RPMI7951 (cell line): ENCODE results near the gene KIFC3. TPM values are rescaled to one million over a fixed set of nuclear protein-coding genes. Genes with fewer than 3 reads are reported as not detected.
"Not testable (repeated sequence)": the region's sequence is repeated elsewhere in the genome, so short reads cannot be mapped to it uniquely, and the experiment has no call there.

Experiments
- DNase-seq: peaks from one replicate; pipeline ENCODE4 v3.0.0-alpha.2; 2012; ENCODE audit warnings: low read depth
- total RNA-seq: library from RNA; depleted of rRNA; stranded (reverse); fragments of >200 nt; shearing (Covaris generic); gene quantifications from 2 replicates; pipeline ENCODE4 v1.2.3, GENCODE V29; 2014

KIFC3 gene
- total RNA-seq, 1 experiment from 2014 or later, result 49.3 TPM

DNA sequence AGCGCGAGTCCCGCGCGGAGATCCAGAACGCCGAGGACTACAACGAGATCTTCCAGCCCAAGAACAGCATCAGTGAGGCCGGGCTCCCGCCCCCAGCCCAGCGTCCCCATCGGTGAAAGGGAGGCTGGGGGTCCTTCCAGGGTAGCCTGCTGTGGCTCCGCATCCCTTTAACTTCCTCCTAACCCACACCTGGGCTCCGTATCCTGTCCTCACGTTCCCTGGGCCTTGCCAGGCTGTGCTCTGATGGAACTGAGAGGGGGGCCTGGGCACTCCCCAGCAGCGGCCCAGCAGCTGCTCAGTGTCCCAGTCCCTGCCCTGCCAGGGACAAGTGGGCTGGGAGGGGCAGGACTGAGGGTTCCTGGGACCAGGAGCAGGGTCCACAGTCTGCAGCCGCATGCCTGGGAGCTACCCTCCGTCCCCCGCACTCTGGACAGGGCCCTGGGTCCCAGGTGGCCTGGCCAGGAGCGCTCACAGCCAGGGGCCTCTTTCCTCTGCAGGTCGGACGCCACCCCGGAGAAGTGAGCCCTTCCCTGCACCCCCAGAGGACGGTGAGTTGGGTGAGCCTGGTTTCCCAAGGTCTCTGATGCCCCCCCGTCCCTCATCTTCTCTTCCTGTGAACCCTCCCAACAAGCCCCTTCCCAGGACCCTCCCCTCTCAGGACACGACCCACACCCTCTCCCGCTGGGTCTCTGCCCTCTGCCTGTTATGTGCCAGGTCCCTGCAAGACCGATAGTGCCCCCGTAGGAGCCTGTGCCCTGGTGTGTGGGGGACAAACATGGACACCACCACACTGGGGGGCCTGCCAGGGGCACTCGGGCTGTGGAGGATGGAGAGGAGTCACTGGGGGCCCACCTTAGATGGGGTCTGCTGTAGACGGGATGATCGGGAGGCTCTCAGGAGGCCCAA, 48.6 kb downstream of the KIFC3 start:
- no peak for DNase-seq

DNA sequence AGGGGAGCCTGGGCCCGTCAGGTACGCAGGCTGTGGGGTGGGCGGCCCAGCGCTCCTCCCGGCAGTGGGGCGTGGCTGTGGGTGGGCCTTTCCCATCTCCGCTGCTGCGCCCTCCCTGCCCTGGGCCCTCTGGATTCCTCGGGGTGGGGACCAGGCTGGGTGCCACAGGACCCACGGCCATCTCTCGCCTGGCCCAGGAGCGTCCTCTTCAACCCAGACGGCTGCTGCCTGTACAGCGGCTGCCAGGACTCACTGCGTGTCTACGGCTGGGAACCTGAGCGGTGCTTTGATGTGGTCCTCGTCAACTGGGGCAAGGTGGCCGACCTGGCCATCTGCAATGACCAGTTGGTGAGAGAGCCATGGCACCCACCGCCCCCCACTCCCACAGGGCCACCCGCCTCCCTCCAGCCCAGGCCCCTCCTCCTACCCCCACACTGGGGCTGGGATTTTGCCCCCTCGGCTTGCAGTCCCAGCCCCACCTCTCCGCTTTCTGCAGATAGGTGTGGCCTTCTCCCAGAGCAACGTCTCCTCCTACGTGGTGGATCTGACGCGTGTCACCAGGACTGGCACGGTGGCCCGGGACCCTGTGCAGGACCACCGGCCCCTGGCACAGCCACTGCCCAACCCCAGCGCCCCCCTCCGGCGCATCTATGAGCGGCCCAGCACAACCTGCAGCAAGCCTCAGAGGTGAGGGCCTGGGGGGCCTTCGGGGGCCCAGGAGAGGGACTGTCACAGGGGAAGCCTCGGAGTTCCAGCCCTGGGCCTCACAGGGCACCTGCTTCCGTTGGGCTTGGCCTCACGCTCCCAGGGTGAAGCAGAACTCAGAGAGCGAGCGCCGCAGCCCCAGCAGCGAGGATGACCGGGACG, 49.5 kb downstream of the KIFC3 start:
- no peak for DNase-seq

DNA sequence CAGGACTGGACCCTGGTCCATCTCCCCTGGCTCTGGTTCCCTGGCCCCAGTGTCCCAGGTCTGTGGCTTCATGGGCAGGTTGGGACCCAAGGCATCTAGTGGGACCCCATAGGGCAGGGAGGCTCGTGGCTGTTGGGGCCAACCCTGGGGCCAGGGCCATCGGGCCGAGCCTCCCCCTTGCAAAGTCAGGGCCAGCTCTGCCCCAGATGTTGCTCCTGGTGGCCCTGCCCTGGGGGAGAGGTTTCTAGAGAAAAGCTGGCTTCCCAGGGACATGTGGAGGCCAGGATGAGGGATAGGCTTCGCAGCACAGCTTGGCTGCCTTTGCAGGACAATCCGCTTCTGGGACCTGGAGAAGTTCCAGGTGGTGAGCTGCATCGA, 50.1 kb downstream of the KIFC3 start:
- DNase-seq, result no peak

DNA sequence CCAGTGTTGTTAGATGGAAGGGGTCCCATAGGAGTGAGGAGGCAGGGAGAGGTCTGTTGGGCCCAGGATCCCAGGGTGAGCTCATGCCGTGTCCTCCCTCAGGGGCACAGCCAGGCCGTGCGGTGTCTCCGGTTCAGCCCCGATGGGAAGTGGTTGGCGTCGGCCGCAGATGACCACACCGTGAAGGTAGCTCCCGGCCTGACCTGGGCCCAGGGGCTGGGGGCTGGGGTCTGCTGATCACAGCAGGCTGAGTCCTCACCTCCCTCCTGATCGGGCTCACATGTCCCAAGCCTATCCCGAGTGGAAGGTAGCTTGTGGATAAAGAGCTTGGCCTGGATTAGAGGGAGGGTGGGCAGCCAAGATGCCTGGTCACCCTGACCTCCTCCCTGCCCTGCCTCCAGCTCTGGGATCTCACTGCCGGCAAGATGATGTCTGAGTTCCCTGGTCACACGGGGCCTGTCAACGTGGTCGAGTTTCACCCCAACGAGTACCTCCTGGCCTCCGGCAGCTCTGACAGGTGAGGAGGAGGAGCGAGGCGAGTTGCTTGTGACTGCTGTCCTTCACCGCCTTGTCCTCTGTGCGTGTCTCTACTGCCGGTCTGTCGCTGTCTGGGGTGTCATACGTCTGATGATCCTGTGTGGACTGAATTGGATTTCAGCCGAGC, 50.6 kb downstream of the KIFC3 start:
- DNase-seq, result no peak

DNA sequence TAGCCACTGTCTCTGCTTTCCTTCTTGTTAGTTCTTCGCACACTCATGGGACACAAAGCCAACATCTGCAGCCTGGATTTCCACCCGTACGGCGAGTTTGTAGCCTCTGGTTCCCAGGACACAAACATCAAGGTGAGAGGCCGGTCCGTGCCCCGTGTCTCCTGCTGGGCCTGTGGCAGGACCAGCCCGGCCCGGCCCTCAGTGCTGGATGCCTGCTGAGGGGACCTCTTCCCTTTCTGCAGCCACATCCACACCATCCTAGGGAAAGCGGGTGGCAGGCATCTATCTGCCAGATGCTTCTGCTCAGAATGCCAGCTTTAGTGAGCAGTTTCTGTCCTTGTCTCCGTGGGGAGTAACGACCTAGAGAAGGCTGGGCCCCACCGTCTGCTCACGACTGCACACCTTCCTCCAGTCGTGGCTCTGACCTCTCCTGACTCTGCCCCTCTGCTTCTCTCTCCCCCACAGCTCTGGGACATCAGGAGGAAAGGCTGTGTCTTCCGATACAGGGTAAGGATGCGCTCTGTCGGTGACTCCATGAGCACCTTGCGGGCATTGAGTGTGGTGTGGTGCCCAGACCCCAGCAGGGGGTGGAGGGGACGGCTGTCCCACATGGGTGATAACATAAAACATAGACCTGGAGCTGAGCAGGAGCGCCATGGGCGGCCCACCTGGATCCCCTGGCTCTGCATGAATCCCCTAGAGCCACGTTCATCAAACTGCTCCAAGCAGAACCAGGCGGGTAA, 51.3 kb downstream of the KIFC3 start:
- DNase-seq, result no peak

DNA sequence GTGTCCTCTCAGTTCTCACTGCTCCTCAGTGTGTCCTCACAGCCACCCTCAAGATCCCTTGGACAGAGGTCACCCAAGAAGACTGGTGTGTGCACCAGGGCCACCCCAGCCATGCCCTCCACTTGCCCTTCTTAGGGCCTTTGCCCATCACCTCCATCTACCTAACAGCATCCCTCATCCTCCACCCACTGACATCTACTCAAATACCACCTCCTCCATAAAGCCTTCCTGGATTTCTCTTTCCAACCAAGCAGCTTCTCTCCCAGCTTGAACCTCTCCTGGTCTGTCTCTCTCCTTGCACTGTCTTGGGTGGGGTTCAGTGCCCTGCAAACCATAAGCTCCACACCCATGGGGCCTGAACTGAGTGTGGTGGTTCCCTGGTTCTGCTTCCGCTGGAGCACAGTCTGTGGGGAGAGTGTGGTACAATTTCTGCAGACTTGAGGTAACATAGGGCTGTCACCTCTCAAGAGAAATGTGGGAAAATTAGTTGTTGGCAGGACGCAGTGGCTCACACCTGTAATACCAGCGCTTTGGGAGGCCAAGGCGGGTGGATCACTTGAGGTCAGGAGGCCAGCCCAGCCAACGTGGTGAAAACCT, 52.3 kb downstream of the KIFC3 start:
- DNase-seq, result no peak

DNA sequence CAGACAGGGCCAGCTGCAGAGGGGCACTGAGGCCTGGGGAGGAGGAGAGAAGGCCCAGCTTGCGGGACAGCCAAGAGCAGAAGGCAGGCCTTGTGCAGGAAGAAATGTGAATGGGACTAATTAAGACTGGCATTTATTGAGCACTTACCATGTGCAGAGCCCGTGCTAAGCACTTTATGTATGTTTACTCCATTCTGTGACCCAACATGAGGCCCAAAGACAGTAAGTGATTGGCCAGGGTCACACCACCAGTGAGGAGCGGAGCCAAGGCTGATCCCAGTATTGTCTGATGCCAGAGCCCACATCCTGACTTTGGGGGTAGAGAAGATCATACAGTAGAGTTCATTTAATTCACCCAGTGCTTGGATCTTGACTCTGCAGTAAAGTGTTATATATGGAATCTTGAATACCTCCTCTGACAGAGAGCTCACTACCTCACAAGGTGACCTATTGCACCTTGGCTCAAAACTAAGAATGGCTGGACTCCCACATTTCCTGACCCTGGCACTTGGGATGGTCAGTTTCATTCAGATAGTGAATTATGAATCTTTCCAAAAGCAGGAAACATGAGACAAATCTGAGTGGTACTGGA, 53.1 kb downstream of the KIFC3 start:
- no peak for DNase-seq

DNA sequence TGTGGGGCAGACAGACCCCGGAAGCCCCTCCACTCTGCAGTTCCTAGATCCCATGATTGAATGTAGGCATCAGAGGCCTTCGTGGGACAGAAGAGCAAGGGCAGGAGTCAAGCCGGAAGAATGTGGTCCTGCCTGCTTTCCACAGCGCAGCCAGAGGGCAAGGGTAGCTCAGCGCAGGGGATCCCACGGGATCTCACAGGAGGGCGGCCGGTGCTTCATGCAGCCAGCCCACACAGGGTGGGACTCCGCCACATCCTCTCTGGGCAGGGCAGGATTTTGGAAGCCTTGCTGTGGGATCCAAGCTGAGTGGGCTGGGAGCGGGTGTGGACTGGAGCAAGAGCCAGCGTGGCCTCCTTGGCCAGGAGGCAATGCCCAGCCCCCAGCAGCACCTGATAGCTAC, 53.7 kb downstream of the KIFC3 start:
- no peak for DNase-seq

DNA sequence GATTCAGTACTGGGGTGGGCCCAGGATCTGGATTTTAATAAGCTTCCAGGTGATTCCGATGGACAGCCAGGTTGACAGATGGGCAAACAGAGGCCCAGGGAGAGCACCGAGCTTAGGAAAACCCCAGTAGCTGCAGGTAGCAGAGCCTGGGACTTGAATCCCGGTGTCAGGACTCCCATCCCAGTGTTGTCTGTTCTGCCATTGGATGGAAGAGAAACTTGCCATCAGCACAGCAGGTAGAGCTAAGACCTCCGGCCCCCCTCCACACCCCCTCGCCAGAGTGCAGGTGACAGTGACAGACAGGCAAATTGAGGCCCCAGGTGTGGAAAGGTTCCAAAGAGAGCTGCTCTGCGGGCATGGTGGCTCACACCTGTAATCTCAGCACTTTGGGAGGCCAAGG, 54.3 kb downstream of the KIFC3 start:
- no peak for DNase-seq

DNA sequence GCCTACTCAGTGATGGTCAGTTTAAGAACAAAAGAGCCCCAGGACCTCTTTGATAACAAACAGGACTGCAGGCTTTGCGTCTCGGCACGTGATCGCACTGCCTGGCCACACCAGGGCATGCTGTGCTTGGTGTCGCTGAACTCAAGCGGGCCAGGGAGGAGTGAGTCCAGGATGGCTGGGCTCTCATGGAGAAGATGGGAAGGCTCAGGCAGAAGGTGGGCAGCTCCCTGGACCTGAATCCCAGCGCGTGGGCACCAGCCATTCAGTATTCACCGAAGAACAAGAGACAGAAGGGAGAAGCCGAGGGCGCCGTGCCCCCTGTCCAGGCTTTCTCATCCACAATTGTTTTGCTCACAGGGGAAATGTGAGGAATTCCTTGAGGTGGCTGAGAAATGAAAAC, 54.8 kb downstream of the KIFC3 start:
- DNase-seq, result no peak

DNA sequence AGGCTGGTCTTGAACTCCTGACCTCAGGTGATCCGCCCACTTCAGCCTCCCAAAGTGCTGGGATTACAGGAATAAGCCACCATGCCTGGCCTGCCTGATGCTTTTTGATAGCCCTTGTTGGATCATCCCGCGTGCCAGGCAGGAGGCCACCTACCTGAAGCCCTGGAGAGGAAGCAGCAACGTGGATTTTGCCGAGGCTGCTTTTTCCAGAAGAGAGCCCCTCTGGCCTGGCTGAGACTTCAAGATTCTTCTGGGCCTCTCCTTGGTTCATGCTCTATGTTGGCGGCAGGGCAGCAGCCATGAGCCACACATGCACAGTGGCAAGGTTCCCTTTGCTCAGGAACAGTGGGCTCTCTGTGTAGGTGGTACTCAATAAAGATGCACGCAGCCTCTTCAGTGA, 55.2 kb downstream of the KIFC3 start:
- no peak for DNase-seq

DNA sequence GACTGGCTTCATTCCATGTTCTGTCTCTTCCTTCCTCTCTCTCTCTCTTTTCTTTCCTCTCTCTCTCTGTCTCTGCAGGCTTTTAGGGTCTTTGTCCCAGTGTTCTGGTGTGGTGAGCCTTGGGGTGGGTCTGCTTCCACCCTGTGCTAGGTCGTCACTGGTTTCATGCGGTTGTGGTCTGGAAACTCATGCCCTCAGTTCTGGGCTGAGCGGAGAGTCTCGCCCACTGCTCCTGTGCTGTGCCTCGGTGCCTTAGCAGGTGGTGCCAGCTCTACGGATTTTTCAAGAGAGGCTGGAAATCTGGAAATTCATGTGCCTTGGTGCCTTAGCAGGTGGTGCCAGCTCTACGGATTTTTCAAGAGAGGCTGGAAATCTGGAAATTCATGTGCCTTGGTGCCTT, 56.0 kb downstream of the KIFC3 start:
- DNase-seq, result not testable (repeated sequence)

DNA sequence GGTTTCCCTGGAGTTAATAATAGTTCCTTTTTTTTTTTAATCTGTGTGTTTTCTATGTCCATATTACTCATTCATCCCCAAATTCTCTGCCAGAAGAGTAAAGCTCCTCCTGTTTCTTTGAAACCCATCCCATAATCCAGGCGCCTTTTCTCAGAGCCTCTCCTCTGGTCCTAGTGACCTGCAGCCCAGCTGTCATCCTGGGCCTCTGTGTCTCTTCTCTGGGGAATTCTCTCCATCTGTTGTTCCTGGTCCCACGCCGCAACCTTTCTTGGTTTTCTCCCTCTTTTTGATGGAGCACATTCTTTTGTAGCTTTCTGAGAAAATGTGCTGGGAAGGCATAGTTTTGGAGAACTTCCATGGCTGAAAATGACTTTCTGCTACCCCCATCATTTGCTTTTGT, 56.5 kb downstream of the KIFC3 start:
- DNase-seq, result no peak

DNA sequence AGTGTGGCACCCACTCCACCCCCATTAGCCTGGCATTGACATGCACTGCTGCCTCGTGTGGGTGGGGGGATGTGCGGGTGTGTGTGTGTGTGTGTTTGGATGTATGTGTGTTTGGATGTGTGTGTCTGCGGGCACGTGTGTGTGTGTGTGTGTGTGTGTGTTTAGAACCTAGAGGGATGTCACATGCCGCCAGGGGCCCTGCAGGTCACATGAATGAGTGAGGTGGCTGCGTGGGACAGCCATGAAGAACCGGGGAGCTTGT, 57.7 kb downstream of the KIFC3 start:
- DNase-seq, result no peak

DNA sequence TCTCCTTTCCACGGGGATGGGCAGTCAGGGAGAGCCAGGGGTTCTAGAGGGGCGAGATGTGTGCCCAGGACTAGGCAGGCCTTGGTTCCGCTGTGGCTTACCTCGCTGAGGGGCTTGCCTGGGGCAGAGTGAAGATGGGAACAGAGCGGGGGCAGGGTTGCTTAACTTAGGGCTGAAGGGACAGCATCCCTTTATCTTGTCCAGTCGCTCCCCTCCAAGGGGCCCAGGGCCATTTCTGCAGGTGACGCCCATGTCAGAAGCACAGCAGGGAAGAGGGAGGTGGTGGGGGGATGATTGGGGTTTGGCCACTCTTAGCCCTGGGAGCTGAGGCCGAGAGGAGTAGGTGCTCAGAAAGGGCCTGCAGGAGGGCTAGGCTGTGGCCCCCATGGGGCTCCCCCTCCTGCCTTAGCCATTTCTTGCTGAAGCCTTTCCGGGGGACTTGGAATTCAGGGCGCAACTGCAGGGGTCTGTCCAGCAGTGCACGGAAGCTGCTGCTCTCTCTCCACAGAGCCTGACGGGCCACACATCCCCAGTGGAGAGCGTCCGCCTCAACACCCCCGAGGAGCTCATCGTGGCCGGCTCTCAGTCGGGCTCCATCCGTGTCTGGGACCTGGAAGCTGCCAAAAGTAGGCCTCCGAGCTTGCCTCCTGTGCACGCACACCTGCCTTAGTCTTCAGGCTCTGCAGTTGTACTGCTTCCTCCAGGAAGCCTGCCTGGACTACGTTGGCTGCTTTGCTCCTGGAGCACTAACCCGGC, 58.2 kb downstream of the KIFC3 start:
- DNase-seq, result no peak

DNA sequence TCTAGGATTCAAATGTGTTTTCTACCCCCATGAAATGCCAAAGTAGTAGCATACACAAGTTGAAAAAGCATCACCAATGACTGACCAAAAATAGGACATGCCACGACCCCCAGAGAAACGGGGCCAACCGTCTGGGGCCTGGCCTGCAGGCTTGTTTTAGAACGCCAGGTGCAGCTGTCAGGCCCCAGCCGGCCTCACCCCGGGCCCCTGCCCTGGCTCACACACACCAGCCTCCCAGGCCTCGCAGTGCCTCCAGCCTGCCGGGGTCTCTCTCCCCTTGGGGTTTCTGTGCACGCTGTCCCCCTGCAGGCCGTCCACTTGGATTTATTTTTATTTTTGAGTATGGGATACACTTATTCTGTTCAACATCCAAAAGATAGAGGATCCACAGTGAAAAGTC, 58.8 kb downstream of the KIFC3 start:
- DNase-seq, result no peak

DNA sequence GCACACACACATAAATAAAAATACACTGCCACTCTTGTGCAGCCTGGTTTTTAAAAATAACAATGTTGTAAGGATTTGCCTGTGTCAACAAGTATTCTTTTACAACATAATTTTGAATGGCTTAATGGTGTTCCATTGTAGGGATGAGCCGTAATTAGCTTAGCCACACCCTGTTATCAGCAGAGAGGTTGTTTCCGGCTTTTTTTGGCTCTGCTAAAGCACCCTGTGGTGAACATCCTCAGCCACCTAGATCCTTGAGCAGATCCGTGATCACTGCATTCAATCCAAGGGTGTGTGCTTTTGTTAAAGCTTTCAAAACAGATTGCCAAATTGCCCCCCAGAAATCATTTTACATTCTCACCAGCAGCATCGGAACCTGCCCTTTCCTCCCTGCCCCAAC, 59.7 kb downstream of the KIFC3 start:
- no peak for DNase-seq

DNA sequence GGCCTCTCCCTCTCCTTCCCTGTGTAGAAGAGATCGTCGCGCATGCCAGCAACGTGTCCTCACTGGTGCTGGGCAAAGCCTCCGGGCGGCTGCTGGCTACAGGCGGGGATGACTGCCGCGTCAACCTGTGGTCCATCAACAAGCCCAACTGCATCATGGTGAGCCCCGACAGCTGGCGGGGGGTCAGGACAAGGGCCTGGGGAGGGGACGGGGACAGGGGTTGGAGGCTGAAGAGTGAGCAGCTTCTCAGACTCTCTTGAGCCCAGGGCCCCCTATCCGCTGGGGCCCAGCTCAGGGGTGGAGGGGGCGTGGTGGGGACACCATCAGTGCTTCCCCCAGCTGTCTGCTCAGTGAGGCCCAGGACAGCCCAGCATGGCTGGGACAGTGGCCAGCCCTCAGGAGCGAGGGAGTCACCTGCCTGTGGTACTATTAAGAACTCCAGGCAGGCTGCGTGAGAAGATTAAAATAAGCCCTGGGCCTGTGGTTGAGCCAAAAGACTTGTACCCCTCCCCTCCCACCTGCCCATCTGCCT, 60.6 kb downstream of the KIFC3 start:
- DNase-seq, result no peak

DNA sequence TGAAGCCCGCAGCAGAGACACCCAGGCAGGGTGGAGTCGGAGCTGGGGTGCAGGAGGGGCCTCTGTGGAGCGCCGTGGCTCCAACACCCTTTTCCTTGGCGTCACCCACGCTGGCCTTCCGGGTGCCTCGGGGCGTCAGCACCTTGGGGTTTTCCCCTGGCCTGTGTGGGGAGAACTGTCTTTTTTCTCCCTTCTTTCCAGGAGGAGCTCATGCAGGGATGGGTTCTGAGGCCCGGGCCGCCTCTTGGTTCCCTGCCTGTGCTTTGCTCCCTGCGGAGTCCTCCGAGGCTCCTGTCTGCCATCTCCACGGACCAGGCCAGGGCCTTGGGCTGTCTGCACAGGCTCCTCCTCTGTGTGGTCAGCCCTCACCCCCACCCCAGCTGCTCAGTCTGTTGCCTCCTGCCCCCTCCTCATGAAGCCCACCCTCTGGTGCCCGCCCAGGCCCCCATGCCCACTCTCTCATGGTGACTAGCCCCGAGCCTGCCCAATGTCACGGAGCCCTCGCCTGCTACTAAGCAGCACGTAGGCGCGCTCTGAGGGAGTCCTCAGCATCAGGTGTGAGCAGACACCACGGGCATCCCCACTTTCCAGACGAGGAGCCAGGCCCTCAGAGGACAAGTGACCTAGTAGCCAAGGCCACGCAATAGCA, 61.7 kb downstream of the KIFC3 start:
- no peak for DNase-seq
